Cardiac muscle cell (in vitro differentiated cells and primary cell): ENCODE results near the gene BOD1L2. TPM values are rescaled to one million over a fixed set of nuclear protein-coding genes. Genes with fewer than 3 reads are reported as not detected.

Experiments
- DNase-seq, 2 donors: peaks; one replicate each; pipeline versions ENCODE4 v3.0.0 to v3.0.0-alpha.2; 2010 to 2017; ENCODE audit warnings: low read depth in 1 of 2, low spot score in 1 of 2
- H3K27ac ChIP-seq: fragments of 200-600 bp; sonication (generic); 2 replicates; pipeline ENCODE4 v1.5.1; 2016
- H3K27me3 ChIP-seq: fragments of 200-600 bp; sonication (generic); 2 replicates; pipeline ENCODE4 v1.6.0; 2016; ENCODE audit warnings: control low read depth
- H3K36me3 ChIP-seq: fragments of 200-600 bp; sonication (generic); 2 replicates; pipeline ENCODE4 v1.5.1; 2016; ENCODE audit warnings: control low read depth
- H3K4me1 ChIP-seq: fragments of 200-600 bp; sonication (generic); 2 replicates; pipeline ENCODE4 v1.8.1; 2017; ENCODE audit warnings: low read depth, mild to moderate bottlenecking, mixed run types
- H3K4me3 ChIP-seq: fragments of 200-600 bp; sonication (generic); 2 replicates; pipeline ENCODE4 v1.5.1; 2016; ENCODE audit warnings: mild to moderate bottlenecking
- H3K9me3 ChIP-seq: fragments of 200-600 bp; sonication (generic); 2 replicates; pipeline ENCODE4 v1.5.1; 2017; ENCODE audit warnings: low read depth, mild to moderate bottlenecking, control low read depth
- CTCF ChIP-seq: IDR thresholded peaks from 2 replicates; pipeline ENCODE4 v1.5.1; 2012; ENCODE audit warnings: low read depth, mild to moderate bottlenecking, low read length
- polyA plus RNA-seq: library from polyadenylated mRNA; unstranded; fragments of >200 nt; fragmentation: Nextera tagmentation; extraction: Ambion mirVana; gene quantifications from 2 replicates; pipeline ENCODE4 v1.2.1, GENCODE V29; 2016
- total RNA-seq: library from RNA; depleted of rRNA; stranded (reverse); fragments of >200 nt; gene quantifications from 2 replicates; pipeline ENCODE4 v1.2.3, GENCODE V29; 2016

BOD1L2 gene
- total and polyA plus RNA-seq, 2 experiments from 2014 or later, result not detected

GRCh38 chr18:57175532-57175931 is 28.6 kb downstream of the BOD1L2 start:
- H3K4me1 ChIP-seq, result no peaks in the 10 kb centered on the region
- DNase-seq, result no peak
- H3K27me3 ChIP-seq, result no peaks in the 10 kb centered on the region
- H3K27ac ChIP-seq, result no peak overlapping the region
- H3K9me3 ChIP-seq, result no peaks in the 10 kb centered on the region
- H3K4me3 ChIP-seq, result no peak overlapping the region
- H3K36me3 ChIP-seq, result no peaks in the 10 kb centered on the region
- no peak for TF ChIP-seq CTCF

DNA sequence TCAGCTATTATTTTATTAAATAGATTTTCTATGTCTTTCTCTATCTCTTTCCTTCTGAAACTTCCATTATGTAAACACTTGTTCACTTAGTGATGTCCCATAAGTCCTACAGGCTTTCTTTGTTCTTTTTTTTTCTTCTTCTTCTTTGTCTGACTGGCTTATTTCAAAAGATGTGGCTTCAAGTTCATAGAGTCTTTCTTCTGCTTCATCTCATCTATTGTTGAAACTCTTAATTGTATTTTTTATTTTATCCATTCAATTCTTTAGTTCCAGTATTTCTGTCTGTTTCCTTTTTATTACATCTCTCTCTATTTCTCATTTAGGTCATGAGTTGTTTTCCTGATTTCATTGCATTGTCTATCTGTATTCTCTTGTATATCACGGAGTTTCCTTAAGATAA is 38.5 kb downstream of the BOD1L2 start:
- no peaks in the 10 kb centered on the region for H3K36me3 ChIP-seq
- H3K27ac ChIP-seq, result no peak overlapping the region
- no peaks in the 10 kb centered on the region for H3K27me3 ChIP-seq
- no peaks in the 10 kb centered on the region for H3K4me1 ChIP-seq
- no peak for TF ChIP-seq CTCF
- H3K4me3 ChIP-seq, result no peak overlapping the region
- no peak for DNase-seq
- H3K9me3 ChIP-seq, result no peaks in the 10 kb centered on the region

GRCh38 chr18:57188851-57189557 is 42.1 kb downstream of the BOD1L2 start:
- Histone ChIP-seq H3K9me3 (no peaks in the 10 kb centered on the region), H3K4me3 (no peak overlapping the region), H3K27ac (no peak overlapping the region), H3K4me1 (no peaks in the 10 kb centered on the region), H3K36me3 (no peaks in the 10 kb centered on the region), H3K27me3 (no peaks in the 10 kb centered on the region)
- TF ChIP-seq CTCF, result no peak
- no peak for DNase-seq

- H3K4me3 ChIP-seq, result no peak overlapping the region
- H3K27me3 ChIP-seq, result no peaks in the 10 kb centered on the region
- H3K27ac ChIP-seq, result no peak overlapping the region
- no peaks in the 10 kb centered on the region for H3K36me3 ChIP-seq
- H3K4me1 ChIP-seq, result no peaks in the 10 kb centered on the region
- no peak for DNase-seq
- no peak for TF ChIP-seq CTCF
- H3K9me3 ChIP-seq, result no peaks in the 10 kb centered on the region
Measured at GRCh38 chr18:57190026-57190425, 43.1 kb downstream of the BOD1L2 start.

DNA sequence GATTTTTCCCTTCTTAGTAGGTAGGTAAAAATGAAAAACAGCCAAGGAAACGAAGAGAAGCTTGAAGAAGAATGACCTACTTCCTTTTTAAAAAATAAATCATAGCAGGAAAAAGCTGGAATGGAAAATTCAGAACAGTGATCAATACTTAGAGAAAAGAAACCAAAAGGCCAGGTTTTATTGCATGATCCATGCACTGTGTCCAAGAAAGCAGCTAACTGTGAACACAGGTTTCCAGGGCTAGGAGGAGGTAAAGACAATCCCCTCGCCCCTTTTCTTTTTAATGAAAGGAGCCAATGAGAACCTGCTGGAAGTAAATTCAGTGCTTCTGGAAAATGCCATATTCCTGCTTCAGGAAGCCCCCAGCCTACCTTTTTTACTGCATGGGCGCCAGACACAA is 47.2 kb downstream of the BOD1L2 start:
- H3K36me3 ChIP-seq, result no peaks in the 10 kb centered on the region
- H3K4me3 ChIP-seq, result no peak overlapping the region
- no peaks in the 10 kb centered on the region for H3K4me1 ChIP-seq
- no peak for DNase-seq
- TF ChIP-seq CTCF, result no peak
- H3K27ac ChIP-seq, result no peak overlapping the region
- H3K9me3 ChIP-seq, result no peaks in the 10 kb centered on the region
- no peaks in the 10 kb centered on the region for H3K27me3 ChIP-seq
